ENCODE measurements around the gene S100A9.
A peak's percentile ranks its signal among the peaks of the same experiment; 100 is the strongest.
"Not testable (repeated sequence)": the region's sequence is repeated elsewhere in the genome, so short reads cannot be mapped to it uniquely, and the experiment has no call there.

Gene S100A9

DNA sequence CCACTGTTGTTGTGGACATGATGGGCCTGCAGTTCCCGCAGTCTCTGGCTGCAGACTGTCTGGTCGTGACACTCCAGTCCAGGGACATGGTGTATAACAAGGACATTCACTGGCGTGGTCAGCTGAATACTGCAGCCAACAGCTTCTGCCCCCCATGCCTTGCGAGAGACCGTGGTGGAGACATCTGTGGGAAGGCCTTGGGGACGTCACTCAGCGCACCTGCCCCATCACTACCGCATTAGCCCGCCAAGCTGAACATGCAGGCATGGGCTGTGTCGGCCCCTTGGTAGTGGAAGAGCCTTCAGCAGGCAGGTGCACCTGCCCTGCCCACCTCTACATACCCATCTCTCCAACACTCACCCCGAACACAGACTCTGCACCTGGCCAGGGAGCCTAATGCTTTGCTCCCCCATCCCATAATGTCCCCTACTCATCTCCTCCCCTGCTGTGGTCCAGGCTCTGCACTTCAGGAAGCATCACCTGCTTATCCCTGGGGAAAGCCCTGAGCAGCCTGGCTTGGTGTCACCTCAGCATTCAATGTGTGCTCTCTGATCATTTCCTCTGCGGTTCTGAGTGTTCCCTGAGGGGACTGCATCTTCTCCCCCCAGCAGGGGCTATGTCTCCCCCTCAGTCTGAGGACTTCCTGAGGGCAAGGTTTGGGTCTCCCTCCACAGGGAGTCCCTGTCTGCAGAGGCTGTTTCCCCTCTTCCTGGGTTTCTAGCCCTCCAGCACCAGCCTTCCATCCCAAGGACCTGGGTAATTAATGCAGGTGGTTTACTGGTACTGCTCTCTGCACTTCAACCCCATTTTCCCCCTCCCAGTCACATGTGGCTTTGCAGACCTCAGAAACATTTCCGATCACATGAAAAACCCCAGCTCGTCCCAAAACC is 12.2 kb upstream of the S100A9 start:
- DNase-seq = no peak

DNA sequence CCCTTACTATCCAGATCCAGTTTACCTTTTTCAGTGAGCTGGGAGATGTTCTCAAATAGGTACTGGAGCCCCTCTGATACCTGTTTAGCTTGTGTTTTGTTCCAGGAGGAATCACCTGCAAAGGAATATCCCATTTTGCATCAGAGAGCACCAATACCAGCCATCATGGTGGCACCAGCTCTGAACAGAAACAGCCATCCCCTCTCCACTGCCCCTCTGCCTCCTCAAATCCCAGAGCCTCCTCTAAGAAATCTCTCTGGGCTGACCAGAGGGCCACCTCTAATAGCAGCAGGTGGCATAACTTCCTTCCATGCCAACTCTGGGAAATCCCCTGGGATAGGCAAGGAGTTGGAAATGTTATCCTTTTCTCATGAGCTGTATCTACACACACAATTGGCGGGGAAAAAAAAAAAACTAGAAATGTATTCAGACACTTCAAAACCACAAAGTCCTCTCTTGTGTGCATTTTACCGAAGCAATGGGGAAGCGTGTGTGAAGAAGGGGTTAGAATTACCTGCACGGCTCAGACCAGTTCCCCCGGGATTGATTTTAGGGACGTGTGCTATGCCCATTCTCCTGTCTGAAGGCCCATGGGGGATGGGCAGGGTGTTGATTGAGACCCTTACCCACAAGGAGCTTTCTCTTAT is 11.5 kb upstream of the S100A9 start:
- no peak for DNase-seq

DNA sequence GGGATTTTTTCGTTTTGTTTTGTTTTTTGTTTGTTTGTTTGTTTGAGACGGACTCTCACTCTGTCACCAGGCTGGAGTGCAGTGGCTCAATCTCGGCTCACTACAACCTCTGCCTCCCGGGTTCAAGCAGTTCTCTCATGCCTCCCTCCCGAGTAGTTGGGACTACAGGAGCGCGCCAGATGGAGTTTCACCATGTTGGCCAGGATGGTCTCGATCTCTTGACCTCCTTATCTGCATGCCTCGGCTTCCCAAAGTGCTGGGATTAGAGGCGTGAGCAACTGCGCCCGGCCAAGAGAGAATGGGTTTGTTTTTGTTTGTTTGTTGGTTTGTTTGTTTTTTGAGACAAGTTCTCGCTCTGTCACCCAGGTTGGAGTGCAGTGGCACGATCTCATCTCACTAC is 10.6 kb upstream of the S100A9 start:
- not testable (repeated sequence) for DNase-seq

DNA sequence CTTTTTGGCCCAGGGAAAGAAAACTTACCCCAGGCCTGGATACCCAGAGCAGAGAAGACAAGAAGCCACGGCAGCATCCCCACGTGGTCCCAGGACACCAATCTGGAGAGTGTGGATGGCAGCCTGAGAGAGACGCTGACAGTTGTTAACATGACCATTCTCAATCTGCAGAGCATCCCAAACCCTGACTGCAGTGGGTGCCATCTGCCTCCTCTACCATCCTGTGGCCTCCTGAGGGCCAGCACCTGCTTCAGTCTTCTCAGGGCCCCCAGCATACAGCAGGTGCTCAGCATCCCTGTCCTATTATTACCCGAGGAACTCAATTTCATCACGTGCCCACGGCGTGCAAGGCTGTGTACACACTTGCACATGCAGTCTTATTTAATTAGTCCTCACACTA is 9.8 kb upstream of the S100A9 start:
- no peak for DNase-seq

DNA sequence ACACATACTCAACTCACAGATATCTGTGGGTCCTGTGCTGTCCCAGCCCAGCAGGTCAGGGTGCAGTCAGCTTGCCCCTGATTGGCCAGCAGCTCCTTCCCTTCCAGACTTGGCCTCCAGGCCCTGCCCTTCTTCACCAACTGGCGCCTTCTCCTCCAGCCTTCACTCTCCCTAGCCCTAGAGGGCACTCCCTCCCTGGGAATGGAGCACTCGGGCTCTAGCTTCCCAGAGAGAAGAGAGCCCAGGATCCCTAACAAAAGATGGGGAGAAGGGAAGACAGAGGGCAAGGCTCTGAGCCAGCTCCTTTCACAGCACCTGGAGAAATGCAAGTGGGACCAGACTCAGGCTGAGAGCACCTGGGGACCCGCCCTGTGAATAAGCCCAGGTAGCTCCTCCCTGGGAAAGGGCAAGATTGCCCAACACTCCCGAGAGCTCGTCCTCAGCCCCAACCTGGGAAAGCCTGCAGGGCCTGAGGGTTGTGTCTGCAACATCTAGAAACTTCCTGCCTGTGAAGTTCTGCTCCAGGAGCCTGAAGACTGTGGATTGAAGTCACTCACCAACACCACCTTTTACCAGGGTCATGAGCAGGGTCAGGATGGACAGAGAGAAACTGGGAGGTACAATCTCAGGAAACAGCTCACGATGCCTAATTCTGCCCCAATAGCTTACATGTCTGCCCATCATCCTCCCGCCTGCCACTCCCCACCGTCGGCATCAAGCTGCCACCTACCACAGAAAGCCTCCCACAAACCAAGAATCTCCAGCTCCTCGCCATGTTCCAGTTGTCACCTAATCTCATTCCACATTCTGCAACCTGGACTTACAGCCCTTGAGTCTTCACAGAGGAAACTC is 8.9 kb upstream of the S100A9 start, which contains the start of gene PGLYRP4:
TSS of gene PGLYRP4 (minus strand) at position 331 of the 852 bp plus-strand sequence. CDS start 909 bp downstream, outside the sequence.
- no peak for DNase-seq

DNA sequence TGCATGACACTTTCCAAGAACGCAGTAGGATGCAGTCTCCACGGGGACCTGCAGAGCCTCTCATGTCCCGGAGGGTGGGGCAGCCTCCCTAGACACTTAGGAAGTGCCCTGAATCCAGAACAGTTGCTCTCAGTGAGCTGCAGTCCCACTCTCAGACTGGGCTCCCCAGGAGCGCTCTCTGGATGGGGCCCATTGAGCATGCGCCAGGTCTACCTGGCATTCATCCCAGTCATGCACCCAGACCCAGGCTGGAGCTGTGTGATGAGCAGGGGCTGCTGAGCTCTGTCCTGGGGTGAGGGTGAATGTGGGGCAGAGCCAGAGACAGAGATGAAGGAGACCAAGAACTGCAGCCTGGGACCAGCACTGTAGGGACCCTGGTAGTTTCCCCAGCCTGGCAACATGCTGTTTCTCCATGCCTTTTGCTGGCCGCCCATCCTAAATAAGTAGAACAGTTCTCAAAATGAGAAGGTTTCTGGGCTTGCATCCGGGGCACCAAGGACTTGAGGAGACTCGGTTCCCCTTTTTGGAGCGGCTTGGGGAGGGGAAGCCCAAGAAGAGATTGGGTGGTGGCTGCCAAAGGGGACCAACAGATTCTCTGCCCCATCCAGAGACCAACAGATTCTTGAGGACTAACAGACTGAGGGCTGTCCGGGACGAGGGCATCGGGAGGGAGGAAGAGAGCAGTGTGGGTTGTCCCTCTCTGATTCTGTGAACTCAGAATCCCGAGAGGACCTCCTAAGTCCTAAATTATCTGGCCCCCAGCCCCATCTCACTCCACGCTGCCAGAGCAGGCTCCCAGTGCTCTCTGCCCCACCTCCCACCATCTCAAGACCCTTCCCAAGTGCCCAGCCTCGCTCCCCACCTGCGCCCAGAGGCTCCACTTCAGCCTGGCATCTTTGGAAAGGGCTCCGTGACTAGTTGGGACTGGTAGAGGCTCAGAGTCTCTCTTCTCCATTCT is 8.0 kb upstream of the S100A9 start:
- DNase-seq = no peak

DNA sequence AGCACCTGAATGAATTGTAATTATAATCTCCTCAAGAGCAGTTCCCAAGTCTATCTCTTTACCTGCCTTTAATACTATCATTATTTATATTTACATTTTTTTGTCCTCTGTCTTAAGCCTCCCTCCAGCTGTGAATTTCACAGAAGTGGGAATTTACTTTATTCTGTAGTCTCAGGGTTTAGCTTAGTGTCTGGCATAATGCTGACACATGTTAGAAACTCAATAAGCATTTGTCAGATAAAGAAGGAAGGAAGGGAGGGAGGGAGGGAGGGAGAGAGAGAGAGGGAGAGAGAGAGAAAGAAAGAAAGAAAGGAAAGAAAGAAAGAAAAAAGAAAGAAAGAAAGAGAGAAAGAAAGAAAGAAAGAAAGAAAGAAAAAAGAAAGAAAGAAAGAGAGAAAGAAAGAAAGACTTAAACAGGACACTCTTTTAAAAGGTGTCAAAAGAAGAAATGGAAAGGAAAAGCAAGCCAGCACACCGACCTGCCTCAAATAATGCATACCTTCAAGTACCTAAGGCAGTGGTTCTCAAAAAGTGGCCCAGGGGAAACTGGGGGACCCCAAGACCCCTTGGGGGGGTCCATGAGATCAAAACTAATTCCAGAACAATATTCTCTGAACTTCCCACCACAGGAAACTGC is 7.2 kb upstream of the S100A9 start:
- DNase-seq = no peak

DNA sequence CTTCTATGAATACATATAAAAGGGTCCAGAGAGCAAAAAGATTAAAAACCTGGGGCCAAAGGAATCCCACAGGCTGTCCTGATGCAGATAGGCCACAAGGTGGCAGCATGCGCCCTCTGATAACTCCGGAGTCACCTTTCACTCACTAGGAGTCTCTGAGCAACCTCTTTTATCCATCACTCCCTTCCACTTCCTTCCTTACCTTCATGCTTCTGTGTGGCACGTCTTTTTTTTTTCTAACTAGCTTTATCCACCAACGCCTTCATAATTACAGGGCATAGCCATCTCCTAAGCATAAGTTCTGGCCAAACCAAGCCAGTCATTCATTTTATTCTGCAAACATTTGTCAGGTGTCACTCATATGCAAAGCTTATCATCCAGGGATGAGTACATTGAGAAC is 5.1 kb upstream of the S100A9 start:
- peak; percentile 51 for DNase-seq

DNA sequence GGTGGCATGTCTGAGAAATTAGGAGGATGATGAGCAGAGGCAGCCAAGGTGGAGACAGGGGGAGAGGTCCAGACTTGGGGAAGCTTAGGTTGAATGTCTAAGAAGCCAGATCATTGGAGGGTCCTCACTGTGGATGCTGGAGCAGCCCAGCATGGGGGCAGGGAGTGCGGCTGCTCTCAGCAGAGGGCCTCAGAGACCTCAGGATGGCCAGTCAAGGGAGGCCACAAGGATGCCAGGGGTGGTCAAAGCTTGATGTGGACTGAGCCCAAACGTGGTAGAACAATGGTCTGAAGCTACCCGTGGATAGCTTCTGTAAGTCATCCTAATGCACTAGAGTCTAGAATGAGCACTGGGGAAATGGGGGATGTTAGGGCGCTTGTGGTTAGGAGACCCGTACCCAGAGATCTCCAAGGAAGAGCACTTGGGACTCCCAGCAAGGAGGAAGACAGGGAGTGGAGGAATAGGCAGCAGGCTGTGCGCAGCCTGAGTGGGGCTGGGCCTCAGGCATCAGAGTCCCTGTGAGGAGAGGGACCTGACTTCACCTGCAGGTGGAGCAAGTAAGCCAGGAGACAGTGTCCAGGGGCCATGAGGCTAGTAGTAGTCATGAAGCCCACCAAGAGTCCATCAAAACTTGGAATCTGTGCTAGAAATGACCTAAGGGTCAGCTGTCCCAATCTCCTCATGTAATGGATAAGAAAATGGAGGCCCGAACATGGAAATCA is 4.3 kb upstream of the S100A9 start:
- DNase-seq = no peak

DNA sequence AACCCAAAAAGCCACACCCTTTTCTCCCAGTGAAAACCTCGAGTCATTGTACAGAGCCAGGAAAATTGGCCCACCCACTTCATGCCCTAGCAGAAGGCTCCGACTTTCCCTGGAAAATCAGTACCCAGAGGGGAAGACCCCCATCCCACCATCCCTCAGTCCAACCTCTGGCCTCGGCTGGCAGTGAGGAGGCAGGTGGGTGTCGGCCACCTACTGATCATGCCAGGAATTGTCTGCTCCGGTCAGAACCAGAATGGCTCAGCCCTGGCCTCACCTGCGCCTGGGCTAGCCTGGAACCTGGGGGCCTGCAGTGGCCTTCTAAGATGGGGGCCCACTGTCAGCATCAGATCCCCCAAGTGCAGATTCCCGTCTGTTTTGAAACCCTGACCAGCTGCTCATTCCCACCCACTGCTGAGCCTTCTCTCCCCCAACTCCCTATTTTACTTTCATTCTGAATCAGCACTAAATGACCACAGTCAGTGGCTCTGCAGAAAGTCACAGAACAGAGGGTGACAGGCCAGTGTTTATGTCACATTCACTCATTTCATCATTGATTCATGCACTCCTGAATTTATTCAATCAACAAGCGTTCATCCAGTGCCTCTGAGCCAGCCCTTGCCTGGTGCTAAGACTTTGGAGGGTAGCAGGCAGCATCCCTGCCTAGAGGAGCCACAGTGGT is 3.0 kb upstream of the S100A9 start:
- DNase-seq = no peak

DNA sequence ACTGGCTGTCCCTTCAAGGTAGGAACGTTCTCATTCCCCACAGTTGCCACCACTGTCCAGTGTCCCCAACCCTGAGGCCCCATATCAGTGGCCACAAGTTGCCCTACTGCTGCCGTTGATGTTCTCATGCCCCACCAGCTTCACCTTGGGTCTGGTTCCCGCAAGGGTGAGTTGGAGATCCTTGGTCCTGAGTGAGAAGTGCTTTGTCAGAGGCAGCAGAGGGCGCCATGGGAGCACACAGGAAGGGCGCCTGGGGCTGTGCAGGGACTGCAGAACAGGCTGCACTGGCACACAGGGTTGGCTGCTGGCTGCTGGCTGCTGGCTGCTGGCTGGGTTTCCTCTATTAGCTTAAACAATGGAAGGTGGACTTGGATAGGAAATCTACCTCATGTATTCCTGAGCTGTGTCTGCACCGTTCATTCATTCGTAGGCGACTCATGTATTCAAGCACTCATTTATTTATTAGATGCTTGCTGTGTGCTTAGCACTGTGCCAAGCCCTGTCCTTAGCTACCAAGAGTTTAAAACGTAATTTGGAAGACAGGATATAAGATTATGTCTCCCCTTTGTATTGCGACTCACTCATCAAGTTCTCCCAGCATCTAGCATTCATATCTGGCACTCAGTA is 2.1 kb upstream of the S100A9 start:
- DNase-seq = no peak

DNA sequence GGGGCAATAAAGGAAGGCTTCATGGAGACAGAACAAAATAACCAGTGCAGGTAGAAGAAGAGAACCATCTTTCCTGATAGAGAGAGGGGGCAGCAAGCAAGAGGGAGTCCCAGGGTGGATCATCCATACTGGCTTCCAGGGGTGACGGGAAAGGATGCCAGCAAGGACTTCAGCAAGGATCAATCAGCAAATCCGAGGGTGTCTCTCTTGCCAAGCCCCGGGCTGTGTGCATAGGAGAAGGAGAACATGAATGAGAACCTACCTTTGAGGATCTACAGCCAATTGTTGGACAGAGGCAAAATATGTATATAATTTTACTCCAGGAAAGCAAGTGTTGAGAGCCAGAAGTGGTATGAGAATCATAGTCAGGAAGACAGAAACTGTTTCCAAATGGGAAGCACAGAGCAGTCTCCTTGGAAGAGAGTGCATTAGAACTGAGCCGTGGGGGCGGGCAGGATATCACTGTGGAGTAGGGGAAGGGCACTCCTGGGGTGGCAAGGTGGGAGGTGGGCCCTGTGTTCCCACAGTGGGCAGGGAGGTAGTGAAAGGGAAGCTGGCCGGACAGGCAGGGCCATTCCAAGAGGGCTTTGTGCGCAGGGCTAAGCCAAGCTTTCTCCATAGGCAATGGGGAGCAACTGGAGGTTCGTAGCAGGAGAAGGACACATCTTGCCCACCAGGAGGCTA is 1.1 kb upstream of the S100A9 start:
- DNase-seq = no peak

DNA sequence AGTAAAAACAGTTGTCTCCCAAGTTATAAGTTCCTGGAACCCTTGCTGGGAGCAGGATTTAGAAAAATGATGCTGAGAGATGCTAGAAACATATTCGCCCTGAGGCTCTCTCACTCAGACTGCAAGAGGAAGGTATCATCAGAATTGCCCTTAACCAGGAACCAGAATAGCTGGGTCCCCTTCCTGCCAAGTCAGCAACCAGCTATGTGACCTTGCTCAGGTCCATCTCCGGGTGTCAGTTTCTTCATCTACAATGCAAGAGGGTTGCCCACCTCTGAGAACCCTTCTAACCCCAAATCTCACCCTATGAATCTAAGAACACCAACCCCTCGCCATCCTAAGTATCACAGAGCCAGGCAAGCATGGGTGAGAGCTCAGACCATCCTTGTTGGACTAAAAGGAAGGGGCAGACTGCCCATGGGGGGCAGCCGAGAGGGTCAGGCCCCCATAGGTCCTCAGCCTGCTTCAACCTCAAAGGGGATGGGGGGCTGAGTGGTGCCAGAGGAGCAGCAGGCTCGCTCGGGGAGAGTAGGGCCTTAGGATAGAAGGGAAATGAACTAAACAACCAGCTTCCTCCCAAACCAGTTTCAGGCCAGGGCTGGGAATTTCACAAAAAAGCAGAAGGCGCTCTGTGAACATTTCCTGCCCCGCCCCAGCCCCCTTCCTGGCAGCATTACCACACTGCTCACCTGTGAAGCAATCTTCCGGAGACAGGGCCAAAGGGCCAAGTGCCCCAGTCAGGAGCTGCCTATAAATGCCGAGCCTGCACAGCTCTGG is 390 bp upstream of the S100A9 start:
- DNase-seq = no peak

DNA sequence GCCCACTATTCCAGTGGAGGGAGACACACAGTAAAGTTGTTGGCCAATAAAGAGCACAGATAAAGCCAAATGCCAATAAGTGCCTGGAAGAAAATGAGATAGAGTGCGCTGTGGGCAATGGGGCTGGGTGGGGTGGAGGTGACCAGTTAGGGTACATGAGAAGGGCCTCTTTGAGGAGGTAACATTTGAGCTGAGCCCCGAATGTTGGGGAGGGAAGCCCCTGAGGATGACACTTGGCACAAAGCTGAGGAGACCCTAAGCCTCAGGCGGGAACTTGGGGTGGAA is 979 bp downstream of the S100A9 start:
- no peak for DNase-seq

DNA sequence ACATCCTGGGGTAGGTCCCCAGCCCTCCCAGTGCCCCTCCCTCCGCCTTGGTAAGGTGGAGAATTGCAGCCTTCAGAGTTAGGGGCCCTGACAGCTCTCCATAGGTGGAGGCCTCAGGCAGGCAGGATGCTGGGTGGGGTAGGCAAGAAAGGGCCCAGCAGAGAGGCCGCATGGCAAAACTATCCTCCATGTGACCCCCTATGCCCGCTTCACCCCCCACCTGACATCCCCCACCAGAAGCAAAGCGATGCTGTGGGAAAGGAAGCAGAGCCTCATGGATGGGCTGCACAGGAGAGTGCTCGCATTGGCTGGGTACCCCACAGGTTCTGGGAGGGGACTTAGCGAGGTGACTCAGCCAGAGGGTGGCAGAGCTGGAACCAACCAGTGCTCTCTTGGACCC is 1.6 kb downstream of the S100A9 start:
- no peak for DNase-seq

DNA sequence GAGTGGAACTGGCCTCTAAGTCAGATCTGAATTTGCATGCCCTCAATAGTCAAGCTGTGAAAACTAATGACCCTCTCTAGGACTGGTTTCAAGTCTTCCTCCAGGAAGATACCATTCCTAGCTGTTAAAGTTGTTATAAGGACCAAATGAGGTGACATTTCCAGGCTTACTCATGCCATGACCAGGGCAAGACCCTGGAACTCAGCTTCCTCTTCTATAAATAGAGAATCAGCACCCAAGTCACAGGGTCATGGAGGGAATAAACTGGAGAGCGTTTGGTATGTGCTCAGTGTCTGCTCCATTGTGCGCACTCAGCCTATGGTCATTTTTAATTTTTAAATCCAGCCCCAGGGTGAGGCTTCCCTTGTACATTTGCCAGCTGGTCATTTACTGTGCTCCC is 2.5 kb downstream of the S100A9 start:
- DNase-seq = no peak

DNA sequence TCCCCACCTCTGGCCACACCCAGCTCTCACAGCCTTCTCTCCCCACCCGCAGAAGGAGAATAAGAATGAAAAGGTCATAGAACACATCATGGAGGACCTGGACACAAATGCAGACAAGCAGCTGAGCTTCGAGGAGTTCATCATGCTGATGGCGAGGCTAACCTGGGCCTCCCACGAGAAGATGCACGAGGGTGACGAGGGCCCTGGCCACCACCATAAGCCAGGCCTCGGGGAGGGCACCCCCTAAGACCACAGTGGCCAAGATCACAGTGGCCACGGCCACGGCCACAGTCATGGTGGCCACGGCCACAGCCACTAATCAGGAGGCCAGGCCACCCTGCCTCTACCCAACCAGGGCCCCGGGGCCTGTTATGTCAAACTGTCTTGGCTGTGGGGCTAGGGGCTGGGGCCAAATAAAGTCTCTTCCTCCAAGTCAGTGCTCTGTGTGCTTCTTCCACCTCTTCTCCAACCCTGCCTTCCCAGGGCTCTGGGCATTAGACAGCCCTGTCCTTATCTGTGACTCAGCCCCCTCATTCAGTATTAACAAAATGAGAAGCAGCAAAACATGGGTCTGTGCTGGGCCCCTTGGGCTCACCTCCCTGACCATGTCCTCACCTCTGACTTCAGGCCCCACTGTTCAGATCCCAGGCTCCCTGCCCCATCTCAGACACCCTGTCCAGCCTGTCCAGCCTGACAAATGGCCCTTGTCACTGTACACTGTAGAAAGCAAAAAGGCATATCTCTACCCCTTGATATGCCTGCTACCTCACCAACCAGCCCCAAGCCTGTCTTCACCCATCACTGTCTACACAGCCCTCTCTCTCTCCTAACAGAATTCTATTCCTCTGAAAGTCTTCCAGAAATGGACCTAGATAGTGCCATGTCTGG is 3.2 kb downstream of the S100A9 start:
- no peak for DNase-seq
